ENCODE measurements around the gene KRTAP5-2.
A peak's percentile ranks its signal among the peaks of the same experiment; 100 is the strongest.

DNA sequence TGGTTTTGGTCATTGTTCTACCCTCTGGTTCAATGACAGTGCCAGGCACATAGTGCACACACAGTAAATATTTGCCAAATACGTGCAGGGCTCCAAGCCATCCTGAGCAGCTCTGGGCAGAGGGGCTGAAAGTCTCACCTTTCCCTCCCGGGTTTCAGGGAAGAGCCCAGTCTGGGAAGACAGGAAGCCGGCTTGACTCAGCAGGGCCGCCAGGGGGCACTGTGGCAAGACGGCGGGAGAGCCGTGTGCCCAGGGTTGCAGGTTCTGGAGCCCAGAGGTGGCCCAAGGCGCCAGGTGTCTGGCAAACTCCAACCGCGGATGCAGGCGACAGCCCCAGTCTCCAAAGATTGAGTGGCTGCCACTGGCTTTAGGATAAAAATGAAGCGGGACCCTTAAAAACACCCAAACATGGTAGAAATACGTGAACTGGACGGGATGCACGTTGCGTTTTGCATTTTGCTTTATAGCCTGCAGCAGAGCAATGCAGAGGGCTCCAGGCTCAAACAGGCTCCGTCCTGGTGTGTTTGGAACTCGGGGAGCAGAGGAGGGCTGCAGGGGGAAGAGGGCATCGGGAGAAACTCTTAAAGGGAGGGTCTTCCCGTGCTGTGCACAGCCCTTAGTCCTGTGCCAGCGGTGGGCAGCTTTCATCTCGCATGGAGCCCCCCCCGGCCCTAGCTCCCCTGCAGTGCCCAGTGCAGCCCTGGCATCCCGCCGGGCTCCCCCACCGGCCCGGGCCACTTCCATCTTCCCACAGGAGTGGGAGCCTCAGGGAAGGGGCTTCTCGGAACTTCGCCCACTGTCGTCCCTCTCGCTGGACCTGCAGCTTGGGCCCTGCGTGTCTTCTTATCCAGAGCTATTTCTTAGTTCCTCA is 42.2 kb upstream of the KRTAP5-2 start:
- no peak for TF ChIP-seq POLR2A (IDR thresholded peaks at IDR 0.05)
- TF ChIP-seq, protein P1, sequence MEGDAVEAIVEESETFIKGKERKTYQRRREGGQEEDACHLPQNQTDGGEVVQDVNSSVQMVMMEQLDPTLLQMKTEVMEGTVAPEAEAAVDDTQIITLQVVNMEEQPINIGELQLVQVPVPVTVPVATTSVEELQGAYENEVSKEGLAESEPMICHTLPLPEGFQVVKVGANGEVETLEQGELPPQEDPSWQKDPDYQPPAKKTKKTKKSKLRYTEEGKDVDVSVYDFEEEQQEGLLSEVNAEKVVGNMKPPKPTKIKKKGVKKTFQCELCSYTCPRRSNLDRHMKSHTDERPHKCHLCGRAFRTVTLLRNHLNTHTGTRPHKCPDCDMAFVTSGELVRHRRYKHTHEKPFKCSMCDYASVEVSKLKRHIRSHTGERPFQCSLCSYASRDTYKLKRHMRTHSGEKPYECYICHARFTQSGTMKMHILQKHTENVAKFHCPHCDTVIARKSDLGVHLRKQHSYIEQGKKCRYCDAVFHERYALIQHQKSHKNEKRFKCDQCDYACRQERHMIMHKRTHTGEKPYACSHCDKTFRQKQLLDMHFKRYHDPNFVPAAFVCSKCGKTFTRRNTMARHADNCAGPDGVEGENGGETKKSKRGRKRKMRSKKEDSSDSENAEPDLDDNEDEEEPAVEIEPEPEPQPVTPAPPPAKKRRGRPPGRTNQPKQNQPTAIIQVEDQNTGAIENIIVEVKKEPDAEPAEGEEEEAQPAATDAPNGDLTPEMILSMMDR (IDR thresholded peaks at IDR 0.05) = peak; percentile 37 to 53 (median 42)
- TF ChIP-seq POLR2AphosphoS5 (IDR thresholded peaks at IDR 0.05) = no peak

Data from prostate gland (tissue), 2 donors.